Ramos (cell line): ENCODE results near the gene FBXO10.
"Not testable (repeated sequence)": the region's sequence is repeated elsewhere in the genome, so short reads cannot be mapped to it uniquely, and the experiment has no call there.

Source experiments
- in situ Hi-C: fragments of 300-500 bp; cut with MboI; formaldehyde crosslinking; loops from one replicate; pipeline ENCODE4 v1.14.3; 2022; ENCODE audit warnings: low sequenced_read_pairs; ENCODE audit not compliant: unreplicated experiment

Gene FBXO10

DNA sequence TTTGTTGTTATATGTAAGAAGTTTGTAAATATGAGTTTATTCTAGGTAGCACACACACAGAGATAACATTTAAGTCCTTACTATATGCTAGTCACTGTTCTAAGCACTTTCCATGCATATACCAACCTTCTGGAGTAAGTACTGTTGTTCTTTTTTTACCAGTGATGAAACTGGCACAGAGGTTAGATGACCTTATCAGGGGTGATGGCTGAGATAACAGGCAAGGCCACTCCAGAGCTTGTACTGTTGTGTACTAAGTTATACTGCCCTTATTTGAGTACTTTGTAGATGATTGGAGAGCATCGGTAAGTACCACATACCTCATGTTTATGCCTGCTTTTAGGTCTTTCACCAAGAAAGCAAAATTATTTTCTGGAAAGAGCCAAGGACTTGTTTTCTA lies 84.2 kb downstream of the FBXO10 start:
- in situ Hi-C loops, result no loop called here

DNA sequence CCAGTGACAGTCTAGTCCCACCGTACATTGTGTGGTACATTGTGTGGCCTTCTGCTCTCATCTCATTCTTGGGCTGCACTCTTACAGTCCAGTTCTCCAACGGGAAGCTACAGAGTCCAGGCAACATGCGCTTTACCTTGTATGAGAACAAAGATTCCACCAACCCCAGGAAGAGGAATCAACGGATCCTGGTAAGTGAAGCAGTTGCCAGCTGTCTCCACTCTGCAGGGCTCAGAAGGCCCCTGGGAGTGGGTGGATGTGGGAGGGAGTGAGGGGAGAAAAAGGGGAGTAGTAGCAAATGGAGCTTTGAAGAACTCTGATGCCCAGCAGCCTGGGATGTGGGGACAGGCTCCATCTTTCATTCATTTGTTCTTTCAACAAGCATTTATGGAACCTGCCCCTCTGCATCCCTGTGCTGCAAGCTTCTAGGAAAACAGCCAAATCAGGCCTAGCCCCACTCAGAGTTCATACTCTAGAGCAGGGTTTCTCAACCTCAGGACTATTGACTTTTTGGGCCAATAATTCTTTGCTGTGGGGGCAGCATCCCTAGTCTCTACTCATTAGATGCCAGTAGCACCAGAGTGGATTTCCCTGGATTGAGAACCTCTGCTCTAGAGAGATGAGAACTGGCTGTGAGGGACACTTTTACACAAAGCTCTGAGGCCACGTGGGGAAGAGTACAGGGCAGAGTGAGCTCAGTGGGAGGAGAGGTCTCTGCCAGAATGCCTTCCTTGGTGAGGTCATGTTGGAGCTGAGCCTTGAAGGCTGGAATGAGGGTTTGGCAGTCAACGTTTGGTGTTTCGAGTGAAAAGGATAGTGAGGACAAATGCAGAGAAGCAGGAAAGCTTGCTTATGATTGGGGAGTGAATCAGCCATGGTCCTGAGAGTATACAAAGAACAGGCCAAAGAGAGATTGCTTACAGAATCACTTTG lies 89.3 kb downstream of the FBXO10 start:
- in situ Hi-C loops, result loop anchor here (10.0 kb wide), 1 partner anchor 108 kb away; the partner anchor contains the start of gene TOMM5

GRCh38 chr9:37486256-37486615 lies 89.9 kb downstream of the FBXO10 start:
- in situ Hi-C loops, result loop anchor here (10.0 kb wide), 1 partner anchor 109 kb away; the partner anchor contains the start of gene TOMM5

DNA sequence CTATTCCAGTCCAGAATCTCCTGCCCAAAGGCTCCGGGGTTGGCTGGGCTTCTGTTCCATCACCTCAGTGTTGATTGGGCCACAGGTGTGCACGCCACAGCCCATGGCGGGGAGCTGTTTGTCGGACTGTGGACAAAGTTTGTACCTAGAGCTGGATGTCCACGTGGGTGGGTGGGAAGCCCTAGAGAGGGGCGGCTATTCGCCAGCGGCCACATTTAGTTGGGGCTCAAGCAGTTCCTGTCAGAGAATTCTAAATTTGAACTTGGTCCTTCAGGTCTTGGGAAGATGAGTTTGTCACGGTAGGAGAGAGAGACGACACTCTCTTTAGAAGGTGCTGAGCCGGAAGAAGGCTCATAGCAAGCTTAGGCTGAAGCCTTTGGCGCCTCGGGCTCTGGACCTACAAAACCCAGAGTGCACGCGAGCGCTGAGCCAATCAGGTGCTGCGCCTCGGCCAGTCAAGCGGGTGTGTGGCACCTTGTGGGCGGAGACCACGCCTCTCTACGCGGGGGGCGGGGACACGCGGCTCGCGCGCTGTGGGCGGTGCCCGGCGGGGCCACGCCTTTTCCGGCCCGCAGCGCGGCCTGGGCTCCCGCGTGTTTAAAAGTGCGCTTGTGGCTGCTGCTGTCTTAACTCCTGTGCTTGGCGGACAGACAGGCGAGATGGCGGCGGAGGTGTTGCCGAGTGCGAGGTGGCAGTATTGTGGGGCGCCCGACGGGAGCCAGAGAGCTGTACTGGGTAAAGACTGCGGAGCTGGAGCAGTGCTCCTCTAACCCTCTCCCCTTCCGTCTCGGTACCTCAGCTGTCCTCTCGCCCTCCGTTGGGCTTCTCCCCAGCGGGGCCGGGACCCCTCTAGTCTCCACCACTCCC lies 90.6 kb downstream of the FBXO10 start, which contains the start of gene POLR1E:
POLR1E (plus strand) TSS at position 560 of the 867 bp plus-strand sequence; CDS start at position 660, 100 bp downstream.
- in situ Hi-C loops, result loop anchor here (10.0 kb wide), 1 partner anchor 109 kb away; the partner anchor contains the start of gene TOMM5

DNA sequence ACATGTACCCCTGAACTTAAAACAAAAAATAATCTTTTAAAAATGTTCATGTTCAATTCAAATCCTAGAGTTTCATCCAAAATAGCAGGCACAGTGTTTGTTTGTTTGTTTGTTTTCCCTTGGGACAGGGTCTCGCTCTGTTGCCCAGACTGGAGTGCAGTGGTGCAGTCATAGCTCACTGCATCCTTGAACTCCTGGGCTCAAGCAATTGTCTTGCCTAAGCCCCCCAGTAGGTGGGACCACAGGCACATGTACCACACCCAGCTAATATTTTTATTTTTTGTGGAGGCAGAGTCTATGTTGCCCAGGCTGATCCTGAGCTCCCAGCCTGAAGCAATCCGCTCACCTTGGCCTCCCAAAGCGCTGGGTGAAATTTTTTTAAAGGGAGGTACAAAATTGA lies 95.4 kb downstream of the FBXO10 start:
- in situ Hi-C loops, result loop anchor here (10.0 kb wide), 1 partner anchor 114 kb away; the partner anchor contains the start of gene TOMM5

GRCh38 chr9:37477987-37478619 lies 98.1 kb downstream of the FBXO10 start:
- in situ Hi-C loops, result loop anchor here (10.0 kb wide), 1 partner anchor 427 kb away; the partner anchor contains the start of gene SLC25A51

DNA sequence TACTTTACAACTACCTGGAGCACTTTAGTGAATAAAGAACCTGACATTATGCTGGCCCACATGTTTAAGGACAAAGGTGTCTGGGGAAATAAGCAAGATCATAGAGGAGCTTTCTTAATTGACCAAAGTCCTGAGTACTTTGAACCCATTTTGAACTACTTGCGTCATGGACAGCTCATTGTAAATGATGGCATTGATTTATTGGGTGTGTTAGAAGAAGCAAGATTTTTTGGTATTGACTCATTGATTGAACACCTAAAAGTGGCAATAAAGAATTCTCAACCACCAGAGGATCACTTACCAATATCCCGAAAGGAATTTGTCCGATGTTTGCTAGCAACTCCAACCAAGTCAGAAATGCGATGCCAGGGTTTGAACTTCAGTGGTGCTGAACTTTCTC lies 98.7 kb downstream of the FBXO10 start:
- in situ Hi-C loops, result loop anchor here (10.0 kb wide), 1 partner anchor 427 kb away; the partner anchor contains the start of gene SLC25A51

DNA sequence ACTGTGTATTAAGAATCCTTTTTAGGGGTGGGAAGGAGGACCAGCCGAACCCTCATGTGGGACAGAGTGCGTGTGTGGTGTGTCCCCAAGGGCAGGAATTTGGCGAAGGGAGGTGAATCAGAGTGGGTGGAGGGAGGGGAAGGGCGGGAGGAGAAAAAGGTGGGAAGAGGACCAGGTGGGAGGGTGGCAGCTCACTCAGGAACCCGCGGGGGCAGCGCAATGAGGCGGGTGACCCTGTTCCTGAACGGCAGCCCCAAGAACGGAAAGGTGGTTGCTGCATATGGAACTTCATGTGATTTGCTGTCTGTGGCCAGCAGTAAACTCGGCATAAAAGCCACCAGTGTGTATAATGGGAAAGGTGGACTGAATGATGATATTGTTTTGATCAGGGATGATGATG lies 99.2 kb downstream of the FBXO10 start:
- in situ Hi-C loops, result loop anchor here (10.0 kb wide), 1 partner anchor 428 kb away; the partner anchor contains the start of gene SLC25A51

DNA sequence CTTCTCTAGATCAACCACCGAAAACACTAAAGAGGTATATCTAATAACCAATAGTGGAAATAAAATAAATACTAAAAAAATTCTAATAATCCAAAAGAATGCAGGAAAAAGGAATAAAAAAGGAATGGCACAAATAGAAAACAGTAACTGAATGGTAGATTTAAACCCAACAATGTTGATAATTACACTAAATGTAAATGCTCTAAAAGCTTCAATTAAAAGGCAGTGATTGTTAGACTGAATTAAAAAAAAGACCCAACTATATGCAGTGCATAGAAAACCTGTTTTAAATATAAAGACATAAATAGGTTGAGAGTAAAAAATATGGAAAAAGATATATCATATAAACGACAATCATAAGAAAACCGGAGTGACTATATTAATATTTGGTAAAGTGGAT lies 101.7 kb downstream of the FBXO10 start:
- in situ Hi-C loops, result loop anchor here (10.0 kb wide), 1 partner anchor 430 kb away; the partner anchor contains the start of gene SLC25A51

DNA sequence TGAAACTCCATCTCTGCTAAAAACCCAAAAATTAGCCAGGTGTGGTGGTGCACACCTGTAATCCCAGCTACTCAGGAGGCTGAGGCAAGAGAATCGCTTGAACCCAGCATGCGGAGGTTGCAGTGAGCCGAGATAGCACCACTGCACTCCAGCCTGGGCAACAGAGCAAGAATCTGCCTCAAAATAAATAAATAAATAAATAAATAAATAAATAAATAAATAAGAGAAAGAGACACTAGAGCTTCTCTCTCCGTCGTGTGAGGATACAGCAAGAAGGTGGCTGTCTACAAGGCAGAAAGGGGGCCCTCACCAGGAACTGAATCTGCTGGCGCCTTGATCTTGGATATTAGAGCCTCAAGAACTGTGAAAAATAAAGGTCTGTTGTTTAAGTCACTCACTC lies 102.2 kb downstream of the FBXO10 start:
- in situ Hi-C loops, result loop anchor here (10.0 kb wide), 1 partner anchor 431 kb away; the partner anchor contains the start of gene SLC25A51

DNA sequence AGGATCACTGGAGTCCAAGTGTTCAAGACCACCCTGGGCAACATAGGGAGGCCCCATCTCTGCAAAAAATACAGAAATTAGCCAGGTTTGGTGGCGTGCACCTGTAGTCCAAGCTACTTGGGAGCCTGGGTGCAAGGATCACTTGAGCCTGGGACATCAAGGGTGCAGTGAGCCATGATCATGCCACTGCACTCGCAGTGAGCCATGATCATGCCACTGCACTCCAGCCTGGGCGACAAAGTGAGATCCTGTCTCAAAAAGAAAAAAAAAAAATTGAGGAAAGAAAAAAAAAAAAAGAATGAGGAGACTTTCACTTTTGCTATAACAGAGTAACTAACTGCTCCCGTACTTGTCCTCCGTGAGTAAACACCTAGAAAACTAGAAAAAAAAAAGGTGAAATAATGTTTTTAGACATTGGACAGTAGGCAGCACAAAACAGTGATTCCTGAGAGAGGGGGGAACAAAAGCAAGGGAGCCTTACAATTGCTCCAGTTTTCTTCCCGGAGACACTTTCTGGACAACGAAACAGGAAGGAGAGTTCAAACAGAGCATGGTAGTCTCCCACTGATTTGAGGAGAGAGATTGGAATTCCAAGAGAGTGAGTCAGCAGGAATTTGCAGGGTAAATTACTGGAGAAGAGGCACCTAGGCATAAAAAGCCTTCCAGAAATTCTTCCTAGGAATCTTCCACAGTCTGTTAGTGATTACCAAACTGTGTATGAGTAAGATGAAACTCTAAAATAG lies 104.1 kb downstream of the FBXO10 start:
- in situ Hi-C loops, result loop anchor here (10.0 kb wide), 1 partner anchor 433 kb away; the partner anchor contains the start of gene SLC25A51

GRCh38 chr9:37468620-37469019 lies 107.6 kb downstream of the FBXO10 start:
- in situ Hi-C loops, result no loop called here

GRCh38 chr9:37467530-37467929 lies 108.7 kb downstream of the FBXO10 start:
- in situ Hi-C loops, result not testable (repeated sequence)

- in situ Hi-C loops, result no loop called here
These were observed 110.0 kb downstream of the FBXO10 start for GRCh38 chr9:37466037-37466709.

DNA sequence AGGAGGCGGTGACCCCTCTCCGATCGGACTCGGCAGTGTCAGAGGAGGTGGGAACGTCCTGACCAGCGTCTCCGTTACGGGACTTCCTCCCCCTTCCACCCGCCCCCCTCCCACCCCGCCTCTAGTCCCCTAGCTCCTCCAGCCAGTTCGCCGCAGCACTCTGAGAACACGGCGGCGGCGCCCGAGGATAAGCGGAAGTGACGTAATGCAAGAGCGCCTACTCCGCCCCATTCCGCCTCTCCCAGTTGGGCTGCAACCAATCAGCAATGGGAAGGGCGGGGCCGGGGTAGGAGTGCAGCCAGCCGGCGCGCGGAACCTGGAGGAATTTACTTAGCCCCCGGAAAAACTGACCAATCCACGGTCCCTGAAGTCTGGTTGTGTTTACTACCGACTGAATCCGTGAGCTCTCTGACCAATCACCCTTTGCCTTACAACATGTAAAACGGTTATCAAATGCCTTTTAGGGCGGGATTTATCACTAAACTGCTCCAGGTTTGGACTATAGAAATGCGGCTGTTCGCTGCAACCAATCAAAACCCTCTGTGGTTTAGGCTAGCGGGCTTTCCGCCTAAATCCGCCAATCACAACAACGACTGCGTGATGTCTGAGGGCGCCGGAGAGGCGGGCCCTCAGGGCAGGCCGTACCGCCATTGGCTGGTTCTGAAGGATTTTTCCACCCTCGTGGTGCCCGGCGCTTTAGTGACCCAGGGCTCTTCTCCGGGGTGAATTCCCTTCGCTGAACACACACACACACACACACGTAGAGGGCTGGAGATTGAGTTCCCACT lies 110.7 kb downstream of the FBXO10 start, which contains the start of gene ZBTB5:
ZBTB5 (minus strand) TSS at position 202 of the 788 bp plus-strand sequence. CDS start 22,899 bp downstream, outside the sequence.
- in situ Hi-C loops, result no loop called here

- in situ Hi-C loops, result no loop called here
These were observed 111.5 kb downstream of the FBXO10 start for GRCh38 chr9:37464426-37465248.

DNA sequence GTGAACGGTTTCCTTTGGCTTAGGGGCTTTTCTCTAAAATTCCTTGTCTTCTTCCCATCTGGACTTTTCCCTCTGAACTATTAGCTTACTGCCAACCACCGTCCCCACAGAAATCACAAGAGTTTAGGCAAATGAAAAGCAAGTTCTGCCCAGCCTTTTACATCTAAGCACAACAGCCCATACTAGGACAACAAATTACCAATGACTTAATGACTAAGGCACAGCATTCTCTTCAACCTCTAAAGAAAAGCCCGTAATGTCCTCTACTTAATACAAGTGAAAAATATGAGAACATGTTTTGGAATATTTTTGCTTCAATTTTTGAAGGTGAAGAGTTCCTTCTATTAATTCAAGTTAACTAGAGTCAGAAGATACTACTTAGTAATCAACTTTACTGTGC lies 112.2 kb downstream of the FBXO10 start:
- in situ Hi-C loops, result no loop called here
